Testis (tissue), 2 donors: ENCODE data around the gene ZNF837.

ENCODE experiments used
- POLR2A ChIP-seq: fragments of 450-650 bp; IDR thresholded peaks from one replicate; pipeline ENCODE4 v1.6.1; 2017; ENCODE audit warnings: antibody characterized with exemption, mild to moderate bottlenecking, moderate library complexity
- TF ChIP-seq, protein P1 (sequence below), 3 experiments: fragments of 450-650 bp in 2 of 3; fragments of 200-600 bp in 1 of 3; sonication (generic) in 1 of 3; IDR thresholded peaks; one replicate each; pipeline ENCODE4 v1.5.1; 2016 to 2019; ENCODE audit warnings: antibody characterized with exemption in 3 of 3, mild to moderate bottlenecking in 2 of 3, moderate library complexity in 1 of 3

- TF ChIP-seq, protein P1, sequence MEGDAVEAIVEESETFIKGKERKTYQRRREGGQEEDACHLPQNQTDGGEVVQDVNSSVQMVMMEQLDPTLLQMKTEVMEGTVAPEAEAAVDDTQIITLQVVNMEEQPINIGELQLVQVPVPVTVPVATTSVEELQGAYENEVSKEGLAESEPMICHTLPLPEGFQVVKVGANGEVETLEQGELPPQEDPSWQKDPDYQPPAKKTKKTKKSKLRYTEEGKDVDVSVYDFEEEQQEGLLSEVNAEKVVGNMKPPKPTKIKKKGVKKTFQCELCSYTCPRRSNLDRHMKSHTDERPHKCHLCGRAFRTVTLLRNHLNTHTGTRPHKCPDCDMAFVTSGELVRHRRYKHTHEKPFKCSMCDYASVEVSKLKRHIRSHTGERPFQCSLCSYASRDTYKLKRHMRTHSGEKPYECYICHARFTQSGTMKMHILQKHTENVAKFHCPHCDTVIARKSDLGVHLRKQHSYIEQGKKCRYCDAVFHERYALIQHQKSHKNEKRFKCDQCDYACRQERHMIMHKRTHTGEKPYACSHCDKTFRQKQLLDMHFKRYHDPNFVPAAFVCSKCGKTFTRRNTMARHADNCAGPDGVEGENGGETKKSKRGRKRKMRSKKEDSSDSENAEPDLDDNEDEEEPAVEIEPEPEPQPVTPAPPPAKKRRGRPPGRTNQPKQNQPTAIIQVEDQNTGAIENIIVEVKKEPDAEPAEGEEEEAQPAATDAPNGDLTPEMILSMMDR (IDR thresholded peaks at IDR 0.05): no peak
- TF ChIP-seq POLR2A: no peak
Observed at GRCh38 chr19:58387338-58388174, 6.7 kb upstream of the ZNF837 start.
